ENCODE measurements around the gene ATG7.

GRCh38 chr3:11499144-11499543 is 226.9 kb downstream of the ATG7 start:
- TF ChIP-seq CTCF (IDR thresholded peaks at IDR 0.05) (no peak), EP300 (IDR thresholded peaks at IDR 0.05) (no peak), POLR2AphosphoS5 (IDR thresholded peaks at IDR 0.05) (no peak), POLR2A (IDR thresholded peaks at IDR 0.05) (no peak)
